Right ventricle myocardium inferior (tissue), 1 donor: ENCODE measurements around the gene STRIP2. TPM values are rescaled to one million over a fixed set of nuclear protein-coding genes. Genes with fewer than 3 reads are reported as not detected.
"Not testable (repeated sequence)": the region's sequence is repeated elsewhere in the genome, so short reads cannot be mapped to it uniquely, and the experiment has no call there.

Experiments
- ATAC-seq: fragments of 200-7000 bp; cut with Tn5 transposase; one replicate; pipeline ENCODE4 v1.9.1; 2020; ENCODE audit warnings: mild to moderate bottlenecking, moderate library complexity
- DNase-seq: peaks from one replicate; pipeline ENCODE4 v3.0.0; 2021; ENCODE audit errors: missing footprints
- intact Hi-C: fragments of 100-400 bp; cut with DNase I; formaldehyde crosslinking; loops from one replicate; pipeline ENCODE4 v1.11.0; 2022
- total RNA-seq: library from RNA; stranded (reverse); fragmentation: NEBNext Ultra II Directional; extraction: Animal tissue kit (Norgen Biotek cat#: 25700); gene quantifications from one replicate; pipeline ENCODE4 v1.2.1, GENCODE V29; 2021
- donor health status: DM: no; HTN: yes; CAD: no; lungs with severe emphysema.

STRIP2 gene
- total RNA-seq, 1 donor from 2014 or later: 22.0 TPM

DNA sequence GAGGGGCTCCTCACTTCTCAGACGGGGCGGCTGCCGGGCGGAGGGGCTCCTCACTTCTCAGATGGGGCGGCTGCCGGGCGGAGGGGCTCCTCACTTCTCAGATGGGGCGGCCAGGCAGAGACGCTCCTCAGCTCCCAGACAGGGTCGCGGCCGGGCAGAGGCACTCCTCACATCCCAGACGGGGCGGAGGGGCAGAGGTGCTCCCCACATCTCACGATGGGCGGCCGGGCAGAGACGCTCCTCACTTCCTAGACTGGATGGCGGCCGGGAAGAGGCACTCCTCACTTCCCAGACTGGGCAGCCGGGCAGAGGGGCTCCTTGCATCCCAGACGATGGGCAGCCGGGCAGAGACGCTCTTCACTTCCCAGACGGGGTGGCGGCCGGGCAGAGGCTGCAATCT is 42.2 kb downstream of the STRIP2 start:
- ATAC-seq, intact Hi-C loops, DNase-seq: not testable (repeated sequence)

DNA sequence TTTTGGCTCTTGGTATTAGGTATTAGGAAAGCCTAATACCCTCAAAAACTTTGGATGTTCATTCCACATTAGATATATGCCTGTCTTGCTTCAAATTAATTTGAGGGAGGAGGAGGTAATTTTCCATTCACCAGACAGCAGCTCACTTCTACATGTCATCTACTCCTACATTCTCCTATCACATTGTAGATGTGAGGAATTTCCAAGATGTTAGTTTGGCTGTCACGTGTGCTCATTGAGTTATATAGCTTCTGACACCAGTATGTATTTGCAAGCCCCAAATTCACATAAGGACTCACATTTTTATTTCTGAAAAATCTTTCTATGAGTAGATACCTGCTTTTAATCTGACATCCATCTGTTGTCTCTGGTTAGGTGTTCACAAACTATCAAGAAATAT is 45.6 kb downstream of the STRIP2 start:
- intact Hi-C loops: no loop called here
- no peak for DNase-seq
- ATAC-seq: no peak

DNA sequence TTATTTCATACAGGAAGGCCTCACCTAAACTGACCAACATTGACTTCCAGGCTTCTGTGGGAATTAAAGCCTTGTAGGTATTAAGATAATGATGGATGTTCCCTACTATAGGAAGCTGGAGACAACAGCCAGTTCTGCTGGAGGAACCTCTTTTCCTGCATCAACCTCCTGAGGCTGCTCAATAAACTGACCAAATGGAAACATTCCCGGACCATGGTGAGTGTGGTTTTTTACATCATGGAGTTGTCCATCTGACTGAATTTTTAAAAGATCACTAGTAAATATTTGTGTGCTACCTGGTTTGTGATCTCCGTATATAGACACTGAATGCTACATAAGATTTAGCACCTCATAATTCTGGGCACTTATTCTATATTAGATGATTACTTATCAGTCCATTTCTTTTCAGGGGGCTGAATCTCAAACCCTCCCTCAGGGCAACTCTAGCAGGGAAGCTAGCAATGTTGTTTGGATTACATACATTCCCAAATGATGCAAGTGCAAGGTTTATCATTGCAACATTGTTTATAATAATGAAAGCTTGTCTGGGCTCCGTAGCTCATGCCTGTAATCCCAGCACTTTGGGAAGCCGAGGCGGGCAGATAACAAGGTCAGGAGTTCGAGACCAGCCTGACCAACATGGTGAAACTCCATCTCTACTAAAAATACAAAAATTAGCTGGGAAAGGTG is 46.6 kb downstream of the STRIP2 start:
- intact Hi-C loops: no loop called here
- DNase-seq: no peak
- ATAC-seq: no peak

DNA sequence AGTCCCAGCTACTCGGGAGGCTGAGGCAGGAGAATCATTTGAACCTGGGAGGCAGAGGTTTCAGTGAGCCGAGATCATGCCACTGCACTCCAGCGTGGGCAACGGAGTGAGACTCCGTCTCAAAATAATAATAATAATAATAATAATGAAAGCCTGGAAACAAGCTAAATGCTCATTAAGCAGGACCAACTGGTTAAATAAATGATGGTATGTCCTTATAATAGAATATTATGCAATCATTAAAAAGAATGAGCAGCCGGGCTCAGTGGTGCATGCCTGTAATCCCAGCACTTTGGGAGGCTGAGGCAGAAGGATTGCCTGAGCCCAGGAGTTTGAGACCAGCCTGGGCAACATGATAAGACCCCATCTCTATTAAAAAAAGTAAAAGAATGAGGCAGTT is 47.1 kb downstream of the STRIP2 start:
- ATAC-seq, intact Hi-C loops, DNase-seq: not testable (repeated sequence)

DNA sequence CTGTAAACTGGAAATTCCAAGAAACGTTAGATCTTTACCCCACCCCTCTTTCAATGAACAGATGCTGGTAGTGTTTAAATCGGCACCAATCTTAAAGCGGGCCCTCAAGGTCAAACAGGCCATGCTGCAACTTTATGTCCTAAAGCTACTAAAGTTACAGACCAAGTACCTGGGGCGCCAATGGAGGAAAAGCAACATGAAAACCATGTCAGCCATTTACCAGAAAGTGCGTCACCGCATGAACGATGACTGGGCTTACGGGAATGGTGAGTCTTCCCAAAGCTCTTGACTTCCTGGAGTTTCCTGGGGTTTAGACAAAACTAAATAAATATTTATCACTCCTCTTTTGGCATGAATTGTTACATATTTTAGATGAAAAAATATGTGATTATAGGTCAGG is 48.5 kb downstream of the STRIP2 start:
- ATAC-seq (no peak), DNase-seq (no peak)
- intact Hi-C loops: no loop called here

DNA sequence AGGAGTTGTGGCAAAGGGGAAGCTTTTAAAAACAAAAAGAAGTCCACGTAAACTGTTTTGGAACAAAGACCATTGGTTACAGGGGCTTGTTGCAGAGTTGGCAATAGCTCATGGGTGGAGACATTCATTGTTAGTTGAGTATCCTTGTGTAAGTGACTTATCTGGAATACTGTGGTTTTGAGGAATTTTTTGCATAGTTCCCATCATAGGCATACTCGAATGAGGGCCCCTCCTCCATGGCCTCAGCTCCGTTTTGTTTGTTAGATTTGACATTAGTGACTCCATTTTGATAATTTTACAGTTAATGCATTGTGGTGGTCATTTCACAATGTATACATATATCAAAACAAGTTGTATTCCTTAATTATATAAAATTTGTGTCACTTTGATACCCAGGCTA is 55.3 kb downstream of the STRIP2 start:
- intact Hi-C loops: no loop called here
- no peak for ATAC-seq
- DNase-seq: no peak

DNA sequence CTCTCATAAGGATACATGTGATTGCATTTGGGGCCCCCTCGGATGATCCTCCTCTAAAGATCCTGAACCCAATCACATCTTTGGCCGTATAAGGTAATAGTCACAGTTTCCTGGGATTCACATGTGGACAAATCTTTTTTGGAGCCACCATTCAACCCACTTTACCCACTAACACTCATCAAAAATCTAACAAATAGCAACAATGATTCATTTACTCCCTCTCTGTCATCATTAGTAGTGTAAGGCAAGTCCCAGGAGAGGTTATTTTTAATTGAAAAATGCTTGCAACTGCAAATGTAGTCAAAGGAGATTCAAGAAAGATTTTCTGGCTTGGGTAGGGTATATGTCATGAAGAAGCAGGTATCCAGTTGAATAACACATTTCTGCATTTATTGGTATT is 58.2 kb downstream of the STRIP2 start:
- DNase-seq (no peak), ATAC-seq (no peak)
- intact Hi-C loops: no loop called here

DNA sequence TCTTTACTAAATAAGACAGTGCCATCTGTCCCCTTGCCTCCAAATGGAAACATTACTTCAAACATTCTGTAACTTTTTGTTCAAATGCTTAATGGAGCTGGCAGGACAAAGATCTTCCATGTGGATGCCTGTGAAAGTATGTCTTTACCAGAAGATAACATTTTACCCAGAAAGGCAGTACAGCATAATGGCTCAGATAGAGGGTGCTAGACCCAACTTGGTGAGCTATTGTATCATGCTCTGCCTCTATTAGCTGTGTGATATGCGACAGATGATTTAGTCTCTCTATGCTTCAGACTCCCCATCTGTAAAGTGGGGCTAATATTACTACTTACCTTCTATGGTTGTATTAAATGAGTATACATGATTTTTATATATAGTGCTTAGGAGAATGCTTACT is 59.3 kb downstream of the STRIP2 start:
- ATAC-seq (no peak), DNase-seq (no peak)
- intact Hi-C loops: no loop called here

DNA sequence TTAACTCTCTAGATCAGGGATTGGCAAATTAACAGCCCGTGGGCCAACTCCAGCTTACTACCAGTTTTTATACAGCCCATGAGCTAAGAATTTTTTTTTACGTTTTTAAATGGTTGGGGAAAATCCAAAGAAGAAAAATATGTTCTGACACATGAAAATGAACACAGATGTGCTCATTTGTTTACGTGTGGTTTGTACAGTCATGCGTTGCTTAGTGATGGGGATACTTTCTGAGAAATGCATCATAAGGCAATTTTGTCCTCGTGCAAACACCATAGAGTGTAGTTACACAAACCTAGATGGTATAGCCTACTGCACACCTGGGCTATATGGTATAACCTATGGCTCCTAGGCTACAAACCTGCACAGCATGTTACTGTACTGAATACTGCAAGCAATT is 59.8 kb downstream of the STRIP2 start:
- intact Hi-C loops: no loop called here
- ATAC-seq (no peak), DNase-seq (no peak)

DNA sequence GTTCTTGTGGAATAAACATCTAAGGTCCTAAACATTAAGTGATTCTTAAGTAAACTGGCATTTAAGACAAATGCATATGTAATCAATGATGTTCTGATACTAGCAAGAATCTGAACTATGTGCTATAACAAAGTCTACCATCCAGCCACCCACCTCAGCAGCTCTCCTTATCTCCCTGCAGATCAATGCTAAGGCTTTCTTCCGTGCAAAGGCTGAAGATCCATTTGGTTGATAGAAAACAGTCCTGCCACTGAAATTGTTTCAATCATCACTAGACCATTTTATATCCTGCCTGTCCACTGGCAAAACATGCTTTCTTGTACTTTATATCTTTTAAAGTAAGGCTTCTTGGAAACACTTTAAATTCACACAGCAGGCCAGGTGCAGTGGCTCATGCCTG is 61.8 kb downstream of the STRIP2 start:
- no peak for DNase-seq
- ATAC-seq: no peak
- intact Hi-C loops: no loop called here

DNA sequence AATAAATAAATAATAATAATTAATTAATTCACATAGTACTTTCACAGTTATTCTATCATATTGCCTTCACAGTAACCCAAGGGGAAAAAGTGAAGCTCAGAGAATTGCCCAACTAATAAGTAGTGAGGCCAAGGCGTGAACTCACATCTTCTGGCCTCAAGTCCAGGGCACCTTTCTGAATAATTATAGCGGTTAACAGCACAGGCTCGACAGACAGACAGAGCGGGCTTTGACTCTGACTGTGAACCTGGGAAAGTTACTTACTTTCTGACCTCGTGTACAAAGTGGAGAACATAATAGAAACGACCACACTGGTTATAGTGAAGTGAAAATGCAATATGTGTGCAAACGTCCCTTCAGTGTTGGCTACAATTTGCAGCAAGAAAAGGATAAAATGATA is 62.4 kb downstream of the STRIP2 start:
- intact Hi-C loops: no loop called here
- DNase-seq (no peak), ATAC-seq (no peak)

DNA sequence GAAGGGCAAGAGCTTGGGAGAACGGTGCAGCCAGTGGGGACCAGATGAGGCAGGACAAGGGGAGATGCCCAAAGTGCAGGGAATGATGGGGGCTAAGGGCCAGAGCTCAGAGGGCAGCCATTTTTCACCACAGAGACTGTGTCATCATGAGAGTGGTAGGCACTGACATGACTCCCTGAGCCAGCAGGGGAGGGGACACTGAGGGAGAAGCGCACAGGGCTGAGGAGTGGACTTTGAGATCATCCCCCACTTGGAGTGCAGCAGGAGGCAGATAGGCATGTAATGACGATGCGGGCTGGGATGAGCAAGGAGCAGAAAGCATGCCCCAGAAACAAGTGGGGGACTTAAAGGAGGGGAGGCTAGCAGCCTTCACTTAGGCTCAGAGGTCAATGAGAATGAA is 62.9 kb downstream of the STRIP2 start:
- DNase-seq (no peak), ATAC-seq (no peak)
- intact Hi-C loops: no loop called here

DNA sequence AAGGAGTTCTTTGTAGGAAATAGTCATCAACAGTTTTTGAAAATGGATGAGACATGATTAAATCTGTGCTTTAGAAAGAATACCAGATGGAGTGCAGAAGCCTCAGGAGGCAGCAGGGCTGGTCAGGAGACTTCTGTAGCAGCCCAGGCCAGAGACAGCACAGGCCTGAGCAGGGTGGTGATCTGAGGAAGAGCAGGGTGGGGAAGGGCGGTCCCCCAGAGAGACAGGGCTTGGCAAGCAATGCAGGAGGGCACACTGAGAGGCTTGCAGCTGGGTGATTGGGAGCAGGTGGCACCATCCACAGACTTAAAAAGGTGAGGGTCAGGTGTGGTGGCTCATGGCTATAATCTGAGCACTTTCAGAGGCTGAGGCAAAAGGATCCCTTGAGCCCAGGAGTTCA is 63.8 kb downstream of the STRIP2 start:
- intact Hi-C loops: no loop called here
- no peak for DNase-seq
- no peak for ATAC-seq

DNA sequence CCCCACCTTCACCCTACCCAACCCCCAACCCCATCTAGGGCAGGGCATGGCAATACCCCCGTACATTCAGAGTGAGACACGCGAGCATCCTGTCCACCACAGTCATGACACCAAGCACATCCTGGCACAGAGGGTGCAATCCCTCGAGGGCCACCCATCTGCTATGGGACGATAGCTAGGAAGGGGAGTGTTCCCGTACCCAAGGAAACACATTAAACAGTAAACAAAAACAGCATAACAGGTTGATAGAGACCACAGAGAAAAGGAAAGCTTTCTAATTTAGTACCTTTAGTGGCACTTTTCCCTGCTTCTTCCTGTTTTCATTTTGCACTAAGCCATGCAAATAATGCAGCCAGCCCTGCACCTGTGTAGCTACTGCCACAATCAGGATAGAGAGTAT is 65.8 kb downstream of the STRIP2 start:
- intact Hi-C loops: loop anchor here (10.0 kb wide), 1 partner anchor 145 kb away; no protein-coding TSS in a partner anchor
- DNase-seq (no peak), ATAC-seq (no peak)

DNA sequence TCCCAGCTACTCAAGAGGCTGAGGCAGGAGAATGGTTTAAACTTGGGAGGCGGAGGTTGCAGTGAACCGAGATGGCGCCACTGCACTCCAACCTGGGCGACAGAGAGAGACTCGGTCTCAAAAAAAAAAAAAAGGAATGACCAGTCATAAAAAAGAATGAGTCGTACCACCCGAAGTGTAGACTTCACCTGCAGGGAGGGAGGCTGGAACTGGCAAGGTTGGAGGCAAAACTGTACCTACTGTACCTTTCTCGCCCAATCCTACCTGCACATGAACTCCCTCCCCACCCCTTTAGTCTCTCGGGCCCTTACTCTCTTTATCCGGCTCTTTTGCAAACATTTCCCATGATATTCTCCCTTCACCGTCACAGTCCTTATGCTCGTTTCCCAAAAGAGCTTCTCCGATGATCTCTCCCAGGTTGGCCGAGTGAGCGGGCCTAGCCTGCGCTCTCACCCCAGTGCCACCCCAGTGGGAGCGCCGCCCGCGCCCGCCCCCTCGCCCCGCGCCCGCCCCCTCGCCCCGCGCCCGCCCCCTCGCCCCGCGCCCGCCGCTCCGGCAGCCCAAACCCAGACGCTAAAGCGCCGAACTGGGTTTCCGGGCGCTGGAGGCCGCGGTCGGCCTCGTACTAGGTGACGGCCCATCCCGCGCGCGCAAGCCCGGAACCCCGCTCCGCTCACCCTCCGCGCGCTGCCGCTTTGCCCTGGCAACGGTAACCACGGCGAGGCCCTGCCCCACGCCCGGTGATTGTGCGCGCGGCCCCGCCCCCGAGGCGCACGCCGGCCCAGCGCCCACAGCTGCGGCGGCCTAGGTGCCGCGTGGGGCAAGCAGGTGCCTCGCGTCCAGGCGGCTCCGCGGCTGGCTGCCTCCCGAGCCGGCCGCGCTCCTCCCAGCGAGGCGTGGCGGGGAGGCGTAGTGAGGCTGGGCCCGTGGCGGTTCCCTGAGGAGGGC is 67.8 kb downstream of the STRIP2 start, which contains the start of gene SMKR1:
SMKR1 (plus strand) TSS at position 772 of the 948 bp plus-strand sequence. CDS start 294 bp downstream, outside the sequence.
- ATAC-seq: peak; percentile 89
- intact Hi-C loops: loop anchor here (10.0 kb wide), 1 partner anchor 143 kb away; no protein-coding TSS in a partner anchor

DNA sequence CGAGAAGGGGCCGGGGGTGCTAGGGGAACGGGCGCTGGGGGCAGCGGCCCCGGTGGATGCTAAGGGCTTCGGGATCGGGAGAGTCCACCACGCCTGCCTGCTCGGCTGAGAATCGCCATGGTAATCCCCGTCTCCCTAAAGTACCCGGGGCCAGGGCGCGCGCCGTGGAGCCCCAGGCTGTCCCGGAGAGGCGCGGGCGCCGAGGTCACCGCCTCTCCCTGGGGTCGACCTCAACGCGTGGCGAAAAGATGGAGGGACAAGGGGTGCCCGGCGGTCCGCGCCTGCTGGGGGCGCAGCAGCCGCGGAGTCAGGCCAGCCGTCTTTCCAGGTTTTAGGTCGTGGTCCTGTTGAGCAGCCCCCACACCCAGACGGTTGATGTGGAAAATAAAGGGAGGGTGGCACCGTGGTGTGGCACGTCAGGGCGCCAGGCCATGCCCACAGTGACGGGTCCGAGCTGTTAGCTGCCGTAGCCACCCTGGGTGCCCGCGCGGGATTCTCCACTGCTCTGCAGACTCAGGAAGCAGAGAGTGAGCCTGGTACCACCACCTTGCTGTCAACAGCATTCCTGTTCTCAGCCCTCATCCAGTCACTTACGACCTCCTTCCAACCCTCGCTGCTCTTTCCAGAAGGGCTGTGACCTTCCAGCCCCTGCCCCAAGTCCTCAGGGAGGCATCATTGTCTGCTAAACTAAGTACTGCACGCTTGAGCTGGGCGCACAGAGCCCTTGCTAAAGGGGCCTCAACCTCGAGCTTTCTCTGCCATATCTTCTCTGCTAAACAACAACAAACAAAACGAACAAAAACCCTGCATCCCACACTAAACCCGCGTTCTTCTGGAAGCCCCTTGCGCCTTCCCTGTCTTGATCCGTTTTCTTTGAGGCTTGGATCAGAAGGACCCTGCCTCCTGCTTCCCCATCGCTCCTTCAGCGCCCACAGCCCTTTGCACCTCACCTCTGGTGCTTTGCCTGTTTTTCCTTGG is 68.8 kb downstream of the STRIP2 start:
- ATAC-seq: no peak
- intact Hi-C loops: loop anchor here (10.0 kb wide), 1 partner anchor 142 kb away; no protein-coding TSS in a partner anchor
- DNase-seq: no peak

More for the DNA sequence above, 67.8 kb downstream of the STRIP2 start, which contains the start of gene SMKR1:
- peak; percentile 90 for DNase-seq

DNA sequence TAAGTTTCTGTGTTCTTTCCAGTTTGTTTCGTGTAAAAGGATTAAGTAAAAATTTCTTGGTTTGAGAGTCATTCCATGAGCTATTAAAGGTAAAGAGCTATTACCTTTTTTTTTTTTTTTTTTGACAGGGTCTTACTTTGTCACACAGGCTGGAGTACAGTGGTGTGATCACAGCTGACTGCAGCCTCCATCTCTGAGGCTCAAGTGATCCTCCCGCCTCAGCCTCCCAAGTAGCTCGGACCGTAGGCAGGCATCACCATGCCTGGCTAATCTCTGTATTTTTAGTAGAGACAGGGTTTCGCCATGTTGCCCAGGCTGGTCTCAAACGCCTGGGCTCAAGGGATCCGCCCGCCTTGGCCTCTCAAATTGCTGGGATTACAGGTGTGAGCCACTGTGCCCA is 69.5 kb downstream of the STRIP2 start:
- no peak for ATAC-seq
- DNase-seq: no peak
- intact Hi-C loops: loop anchor here (10.0 kb wide), 1 partner anchor 141 kb away; no protein-coding TSS in a partner anchor

DNA sequence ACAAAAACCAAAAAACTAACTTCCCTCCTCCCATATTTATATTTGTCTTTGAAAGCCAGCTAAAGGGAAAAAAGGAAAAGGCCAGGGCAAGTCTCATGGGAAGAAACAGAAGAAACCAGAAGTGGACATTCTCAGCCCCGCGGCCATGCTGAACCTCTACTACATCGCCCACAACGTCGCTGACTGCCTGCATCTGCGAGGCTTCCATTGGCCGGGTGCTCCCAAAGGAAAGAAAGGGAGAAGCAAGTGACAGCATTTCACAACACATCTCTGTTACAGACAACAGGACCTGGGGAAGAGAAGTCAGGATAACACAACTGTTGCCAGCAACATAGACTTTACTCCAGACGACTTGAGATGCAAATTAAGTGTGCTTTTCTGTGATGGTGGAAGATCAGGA is 78.0 kb downstream of the STRIP2 start:
- DNase-seq (no peak), ATAC-seq (no peak)
- intact Hi-C loops: no loop called here

DNA sequence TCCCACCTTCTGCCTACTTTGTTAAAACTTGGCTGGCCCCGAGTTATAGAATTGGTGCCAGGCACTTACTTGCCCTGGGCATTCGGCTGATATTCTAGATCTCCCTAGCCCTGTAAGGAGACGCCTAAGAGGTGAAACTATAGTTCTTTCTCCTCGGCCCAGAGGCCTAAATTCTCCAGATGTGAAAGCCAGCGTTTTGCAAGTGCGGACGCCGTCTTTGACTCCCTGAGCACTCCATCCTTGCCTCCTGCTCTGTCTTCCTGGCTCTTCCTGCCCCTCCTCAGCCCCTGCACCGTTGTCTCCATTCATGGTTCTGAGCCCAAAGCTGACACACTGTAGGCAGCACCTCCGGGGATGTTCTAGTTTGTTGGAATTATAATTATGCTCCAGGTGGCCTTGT is 79.3 kb downstream of the STRIP2 start:
- intact Hi-C loops: no loop called here
- DNase-seq (no peak), ATAC-seq (no peak)
